Activated CD8-positive, alpha-beta T cell treated with anti-CD3 and anti-CD28 coated beads, Interleukin-2, amount 10 ng/mL, durations not matched to agents 7 days and 5 days (primary cell): ENCODE results near the gene STX7. TPM values are rescaled to one million over a fixed set of nuclear protein-coding genes. Genes with fewer than 3 reads are reported as not detected.
A peak's percentile ranks its signal among the peaks of the same experiment; 100 is the strongest.
"Not testable (repeated sequence)": the region's sequence is repeated elsewhere in the genome, so short reads cannot be mapped to it uniquely, and the experiment has no call there.

ENCODE experiments used
- ATAC-seq: fragments of 150-1000 bp; cut with Tn5 transposase; one replicate; pipeline ENCODE4 v1.10.0; 2021; ENCODE audit warnings: moderate library complexity
- CTCF ChIA-PET: fragments of 350-600 bp; sonication (Branson Sonifier 250); formaldehyde crosslinking; loops from one replicate; lab custom pipeline; 2021; ENCODE audit warnings: antibody characterized with exemption; lab: Charles Lee
- POLR2A ChIA-PET: fragments of 350-600 bp; sonication (Branson Sonifier 250); formaldehyde crosslinking; loops from one replicate; lab custom pipeline; 2021; ENCODE audit warnings: antibody characterized with exemption; lab: Charles Lee
- DNase-seq: peaks from one replicate; pipeline ENCODE4 v3.0.0-alpha.2; 2020
- H3K27ac Mint-ChIP-seq: one replicate; pipeline ENCODE4 v1.8.0; 2021; ENCODE audit warnings: mild to moderate bottlenecking, mixed read lengths
- H3K27me3 Mint-ChIP-seq: one replicate; pipeline ENCODE4 v1.8.0; 2021; ENCODE audit warnings: low read depth, mixed read lengths
- H3K36me3 Mint-ChIP-seq: one replicate; pipeline ENCODE4 v1.8.0; 2021; ENCODE audit warnings: low read depth, mixed read lengths
- H3K4me1 Mint-ChIP-seq: one replicate; pipeline ENCODE4 v1.8.0; 2021; ENCODE audit warnings: low read depth, mixed read lengths
- H3K4me3 Mint-ChIP-seq: one replicate; pipeline ENCODE4 v1.8.0; 2021; ENCODE audit warnings: mild to moderate bottlenecking, mixed read lengths
- H3K9me3 Mint-ChIP-seq: one replicate; pipeline ENCODE4 v1.8.0; 2022; ENCODE audit warnings: mixed read lengths; ENCODE audit not compliant: insufficient read depth
- total RNA-seq, 2 experiments: library from RNA; stranded (reverse); gene quantifications; one replicate each; pipeline ENCODE4 v1.2.3, GENCODE V29; 2021

STX7 gene
- 10 to 100 TPM; 16.0 to 16.4 TPM for total RNA-seq

- peaks cover 15% of the 10 kb centered on the region for H3K27me3 Mint-ChIP-seq
- ChIA-PET POLR2A (interaction anchor here (0.6 to 1.5 kb wide), 6 partner anchors 16 to 306 kb away, joined by 3 to 6 read pairs (median 4); partner anchors contain the start of gene RPS12), CTCF (interaction anchor here (0.7 to 1.7 kb wide), 8 partner anchors 15 to 285 kb away, joined by 3 to 13 read pairs (median 6); partner anchors contain the start of gene SLC18B1)
- peaks cover 25% of the 10 kb centered on the region for H3K4me1 Mint-ChIP-seq
- H3K27ac Mint-ChIP-seq: peak within 1 kb of the TSS; percentile 89
- H3K36me3 Mint-ChIP-seq: peaks cover 3% of the 10 kb centered on the region
- H3K4me3 Mint-ChIP-seq: peak within 1 kb of the TSS; percentile 94
- H3K9me3 Mint-ChIP-seq: no peaks in the 10 kb centered on the region
- DNase-seq: peak; percentile 89
- peak; percentile 97 for ATAC-seq
Observed at GRCh38 chr6:132512638-132513632, at the start of gene STX7. STX7 (minus strand) TSS chr6:132513116; CDS start chr6:132503530, 9,586 bp downstream.

GRCh38 chr6:132560087-132560486 is 47.2 kb upstream of the STX7 start:
- H3K9me3 Mint-ChIP-seq, ATAC-seq, H3K27ac Mint-ChIP-seq, H3K4me1 Mint-ChIP-seq, H3K4me3 Mint-ChIP-seq, DNase-seq, H3K36me3 Mint-ChIP-seq, POLR2A ChIA-PET: not testable (repeated sequence)
- H3K27me3 Mint-ChIP-seq: peaks cover 16% of the 10 kb centered on the region
- CTCF ChIA-PET: interaction anchor here (1.0 to 1.5 kb wide), 2 partner anchors 9 to 30 kb away, joined by 3 read pairs; no protein-coding TSS in a partner anchor

- POLR2A ChIA-PET: no interaction called here
- ATAC-seq (no peak), DNase-seq (no peak)
- no peaks in the 10 kb centered on the region for H3K9me3 Mint-ChIP-seq
- peaks cover 23% of the 10 kb centered on the region for H3K27me3 Mint-ChIP-seq
- CTCF ChIA-PET: interaction anchor here (1.0 to 1.4 kb wide), 3 partner anchors 22 to 410 kb away, joined by 3 to 5 read pairs (median 3); no protein-coding TSS in a partner anchor
- no peak within 1 kb of the TSS for H3K4me3 Mint-ChIP-seq
- H3K36me3 Mint-ChIP-seq: no peaks in the 10 kb centered on the region
- no peak within 1 kb of the TSS for H3K27ac Mint-ChIP-seq
- no peaks in the 10 kb centered on the region for H3K4me1 Mint-ChIP-seq
Observed at GRCh38 chr6:132552372-132552771, 39.5 kb upstream of the STX7 start, which contains the start of gene TAAR8. TAAR8 (plus strand) TSS chr6:132552672; CDS start chr6:132552693, 21 bp downstream.

- ChIA-PET POLR2A (no interaction called here), CTCF (interaction anchor here (1.1 kb wide), 1 partner anchor 9 kb away, joined by 3 read pairs; no protein-coding TSS in a partner anchor)
- H3K9me3 Mint-ChIP-seq: no peaks in the 10 kb centered on the region
Observed at GRCh38 chr6:132551214-132551613, 38.3 kb upstream of the STX7 start.

GRCh38 chr6:132548746-132549463 is 36.0 kb upstream of the STX7 start:
- CTCF ChIA-PET: no interaction called here
- DNase-seq (no peak), ATAC-seq (no peak)
- H3K27me3 Mint-ChIP-seq: peaks cover 25% of the 10 kb centered on the region
- no peaks in the 10 kb centered on the region for H3K36me3 Mint-ChIP-seq
- no peak overlapping the region for H3K4me3 Mint-ChIP-seq
- POLR2A ChIA-PET: no interaction called here
- no peak overlapping the region for H3K27ac Mint-ChIP-seq
- H3K4me1 Mint-ChIP-seq: no peaks in the 10 kb centered on the region
- H3K9me3 Mint-ChIP-seq: no peaks in the 10 kb centered on the region

More at GRCh38 chr6:132551214-132551613, 38.3 kb upstream of the STX7 start:
- no peak overlapping the region for H3K4me3 Mint-ChIP-seq
- H3K36me3 Mint-ChIP-seq: no peaks in the 10 kb centered on the region
- H3K27me3 Mint-ChIP-seq: peaks cover 17% of the 10 kb centered on the region
- H3K4me1 Mint-ChIP-seq: no peaks in the 10 kb centered on the region
- no peak for ATAC-seq
- no peak overlapping the region for H3K27ac Mint-ChIP-seq
- no peak for DNase-seq

- no peaks in the 10 kb centered on the region for H3K36me3 Mint-ChIP-seq
- no peak for DNase-seq
- H3K9me3 Mint-ChIP-seq: no peaks in the 10 kb centered on the region
- H3K4me1 Mint-ChIP-seq: no peaks in the 10 kb centered on the region
- CTCF ChIA-PET: no interaction called here
- no peak for ATAC-seq
- no peak overlapping the region for H3K4me3 Mint-ChIP-seq
- peaks cover 35% of the 10 kb centered on the region for H3K27me3 Mint-ChIP-seq
- POLR2A ChIA-PET: no interaction called here
- H3K27ac Mint-ChIP-seq: no peak overlapping the region
Observed at GRCh38 chr6:132544826-132545225, 31.9 kb upstream of the STX7 start.

GRCh38 chr6:132537977-132538376 is 25.1 kb upstream of the STX7 start, which contains the start of gene TAAR9:
TAAR9 (plus strand) TSS chr6:132538277; CDS start chr6:132538290, 13 bp downstream.
- Mint-ChIP-seq H3K4me3 (no peak within 1 kb of the TSS), H3K36me3 (no peaks in the 10 kb centered on the region), H3K27ac (no peak within 1 kb of the TSS), H3K9me3 (no peaks in the 10 kb centered on the region), H3K4me1 (no peaks in the 10 kb centered on the region), H3K27me3 (peaks cover 28% of the 10 kb centered on the region)
- no peak for ATAC-seq
- ChIA-PET CTCF (no interaction called here), POLR2A (no interaction called here)
- no peak for DNase-seq

GRCh38 chr6:132537145-132537544 is 24.2 kb upstream of the STX7 start:
- ATAC-seq: no peak
- H3K9me3 Mint-ChIP-seq: no peaks in the 10 kb centered on the region
- no peaks in the 10 kb centered on the region for H3K36me3 Mint-ChIP-seq
- H3K4me3 Mint-ChIP-seq: no peak overlapping the region
- H3K27me3 Mint-ChIP-seq: peaks cover 26% of the 10 kb centered on the region
- CTCF ChIA-PET: no interaction called here
- no peak overlapping the region for H3K27ac Mint-ChIP-seq
- POLR2A ChIA-PET: no interaction called here
- no peak for DNase-seq
- H3K4me1 Mint-ChIP-seq: no peaks in the 10 kb centered on the region

GRCh38 chr6:132534546-132534945 is 21.6 kb upstream of the STX7 start:
- peaks cover 26% of the 10 kb centered on the region for H3K27me3 Mint-ChIP-seq
- H3K36me3 Mint-ChIP-seq, CTCF ChIA-PET, POLR2A ChIA-PET, H3K4me1 Mint-ChIP-seq, H3K4me3 Mint-ChIP-seq, H3K27ac Mint-ChIP-seq, DNase-seq, ATAC-seq, H3K9me3 Mint-ChIP-seq: not testable (repeated sequence)

- Mint-ChIP-seq H3K27me3 (peaks cover 23% of the 10 kb centered on the region), H3K4me1 (peaks cover 2% of the 10 kb centered on the region), H3K9me3 (no peaks in the 10 kb centered on the region), H3K36me3 (no peaks in the 10 kb centered on the region), H3K4me3 (no peak overlapping the region), H3K27ac (no peak overlapping the region)
- CTCF ChIA-PET: interaction anchor here (0.6 to 2.6 kb wide), 15 partner anchors 11 to 287 kb away, joined by 3 to 10 read pairs (median 4); partner anchors contain the start of genes SLC18B1, STX7 and TAAR8
- ATAC-seq (peak; percentile 86), DNase-seq (peak; percentile 85)
- POLR2A ChIA-PET: no interaction called here
Observed at GRCh38 chr6:132530293-132530974, 17.5 kb upstream of the STX7 start.

GRCh38 chr6:132527791-132528190 is 14.9 kb upstream of the STX7 start:
- POLR2A ChIA-PET: no interaction called here
- H3K4me1 Mint-ChIP-seq: peaks cover 2% of the 10 kb centered on the region
- H3K36me3 Mint-ChIP-seq: no peaks in the 10 kb centered on the region
- CTCF ChIA-PET: interaction anchor here (1.1 to 2.3 kb wide), 4 partner anchors 10 to 286 kb away, joined by 3 to 9 read pairs (median 4); partner anchors contain the start of genes RPS12 and STX7
- no peak overlapping the region for H3K27ac Mint-ChIP-seq
- ATAC-seq (no peak), DNase-seq (no peak)
- no peak overlapping the region for H3K4me3 Mint-ChIP-seq
- no peaks in the 10 kb centered on the region for H3K9me3 Mint-ChIP-seq
- peaks cover 33% of the 10 kb centered on the region for H3K27me3 Mint-ChIP-seq
